AG20443 (cell line): ENCODE data around the gene SRI.
A peak's percentile ranks its signal among the peaks of the same experiment; 100 is the strongest.
"Not testable (repeated sequence)": the region's sequence is repeated elsewhere in the genome, so short reads cannot be mapped to it uniquely, and the experiment has no call there.

Source experiments
- DNase-seq: peaks from one replicate; pipeline ENCODE4 v3.0.0; 2012; ENCODE audit warnings: low spot score, mixed read lengths

Gene SRI

GRCh38 chr7:88176190-88176589, 43.6 kb downstream of the SRI start:
- no peak for DNase-seq

DNA sequence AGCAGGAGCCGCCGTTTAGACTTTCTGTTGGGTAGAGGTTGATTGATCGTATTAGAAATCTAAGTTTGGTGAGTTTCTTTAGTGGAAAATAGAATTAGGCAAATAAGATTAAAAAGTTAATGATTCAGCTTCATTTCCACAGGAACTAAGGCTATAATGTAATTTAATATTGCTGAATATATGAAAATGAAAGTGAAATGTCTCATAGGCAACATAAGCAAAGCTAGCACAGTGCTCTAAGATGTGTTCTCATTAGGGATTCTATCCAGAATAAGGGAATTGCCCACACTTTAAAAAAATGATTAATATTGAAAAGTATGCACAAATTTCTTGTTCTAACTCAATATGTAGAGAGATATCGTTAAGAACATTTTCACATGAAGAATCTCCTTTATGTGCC, 47.0 kb downstream of the SRI start:
- no peak for DNase-seq

GRCh38 chr7:88169717-88170320, 50.0 kb downstream of the SRI start:
- DNase-seq, result peak; percentile 15

DNA sequence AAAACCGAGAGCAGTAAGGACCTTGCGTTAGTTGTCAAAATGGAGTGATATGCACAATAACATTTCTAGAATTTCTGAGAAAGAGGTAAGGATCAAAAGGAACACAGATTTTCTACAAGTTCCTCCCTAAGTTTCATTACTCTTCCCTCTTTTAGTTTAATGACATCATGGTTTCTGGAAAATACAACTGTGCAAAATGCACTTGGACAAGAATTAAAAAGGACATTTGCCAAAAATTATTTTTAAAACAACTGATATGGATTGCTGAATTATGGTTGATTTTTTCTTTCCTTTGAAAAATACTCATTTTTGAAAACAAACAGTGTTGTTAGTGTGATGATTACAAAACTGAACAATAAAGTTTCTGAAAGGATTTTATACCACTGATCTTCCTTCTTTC, 52.1 kb downstream of the SRI start:
- DNase-seq, result no peak

- no peak for DNase-seq
These were observed 52.6 kb downstream of the SRI start for GRCh38 chr7:88167223-88167622.

DNA sequence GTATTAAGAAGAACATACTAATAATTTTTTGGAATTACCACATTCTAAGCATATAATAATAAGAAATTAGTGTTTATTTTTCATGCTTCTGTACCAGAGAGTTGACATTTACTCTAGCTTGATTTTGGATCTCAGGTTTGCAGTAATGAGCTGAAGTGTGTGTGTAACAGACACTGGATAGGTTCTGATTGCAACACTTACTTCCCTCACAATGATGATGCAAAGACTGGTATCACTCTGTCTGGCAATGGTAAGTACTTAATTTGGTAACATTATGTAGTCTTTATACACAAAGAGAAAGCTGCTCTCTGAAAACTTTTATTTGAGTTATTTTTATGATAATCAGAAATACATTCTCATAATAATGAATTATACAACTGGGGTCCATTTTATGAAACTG, 54.1 kb downstream of the SRI start:
- no peak for DNase-seq

DNA sequence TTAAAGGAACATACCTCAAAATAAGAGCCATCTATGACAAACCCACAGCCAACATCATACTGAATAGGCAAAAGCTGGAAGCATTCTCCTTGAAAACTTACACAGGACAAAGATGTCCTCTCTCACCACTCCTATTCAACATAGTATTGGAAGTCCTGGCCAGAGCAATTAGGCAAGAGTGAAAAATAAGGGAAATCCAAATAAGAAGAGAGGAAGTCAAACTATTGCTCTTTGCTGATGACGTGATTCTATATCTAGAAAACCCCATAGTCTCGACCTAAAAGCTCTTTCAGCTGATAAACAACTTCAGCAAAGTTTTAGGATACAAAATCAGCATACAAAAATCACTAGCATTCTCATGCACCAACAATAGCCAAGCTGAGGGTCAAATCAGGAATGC, 60.1 kb downstream of the SRI start:
- DNase-seq, result not testable (repeated sequence)

DNA sequence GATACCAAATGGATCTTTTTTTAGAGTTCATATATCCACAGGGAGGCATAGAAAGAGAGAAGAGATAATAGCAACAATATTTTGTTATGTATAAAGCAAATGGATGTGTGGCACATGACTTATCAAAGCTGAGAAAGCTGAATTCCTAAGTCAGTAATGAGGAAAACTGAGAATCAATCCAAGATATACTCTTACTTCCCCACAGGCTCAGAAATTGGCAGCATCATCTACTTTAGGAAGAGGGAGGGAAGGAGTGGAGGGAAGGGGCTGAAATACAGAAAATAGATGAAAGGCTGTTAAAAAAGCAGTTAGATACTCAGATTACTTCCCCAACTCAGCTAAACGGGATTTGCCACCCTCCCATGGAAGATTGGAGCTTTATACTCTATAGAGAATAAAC, 63.5 kb downstream of the SRI start:
- DNase-seq, result no peak

DNA sequence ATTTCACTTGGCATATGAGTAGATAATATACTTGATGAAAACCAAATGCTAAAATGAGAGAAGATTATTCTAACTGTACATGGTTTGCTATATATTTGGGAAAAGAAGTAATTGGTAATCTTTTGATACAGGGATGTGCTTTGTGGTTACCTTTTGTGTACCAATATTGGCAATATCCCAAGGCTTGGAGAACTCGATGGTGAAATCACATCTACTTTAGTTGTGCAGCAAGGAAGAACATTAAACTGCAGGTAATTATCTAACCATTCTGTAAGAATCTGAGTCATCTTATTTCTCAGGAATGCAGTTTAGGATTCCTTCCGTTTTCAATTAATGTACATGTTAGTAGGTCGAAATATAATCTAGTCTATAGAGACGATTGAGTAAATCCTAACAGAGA, 64.1 kb downstream of the SRI start:
- no peak for DNase-seq
